Erythroblast (primary cell): Measurements from ENCODE around the gene BTN1A1.

ENCODE experiments used
- GATA1 ChIP-seq: IDR thresholded peaks from 2 replicates; pipeline ENCODE4 v1.6.1; 2011; ENCODE audit warnings: low read depth, mild to moderate bottlenecking, control low read depth, low read length, moderate library complexity
- POLR2A ChIP-seq: IDR thresholded peaks from 2 replicates; pipeline ENCODE4 v1.6.1; 2011; ENCODE audit warnings: mild to moderate bottlenecking, low read length

DNA sequence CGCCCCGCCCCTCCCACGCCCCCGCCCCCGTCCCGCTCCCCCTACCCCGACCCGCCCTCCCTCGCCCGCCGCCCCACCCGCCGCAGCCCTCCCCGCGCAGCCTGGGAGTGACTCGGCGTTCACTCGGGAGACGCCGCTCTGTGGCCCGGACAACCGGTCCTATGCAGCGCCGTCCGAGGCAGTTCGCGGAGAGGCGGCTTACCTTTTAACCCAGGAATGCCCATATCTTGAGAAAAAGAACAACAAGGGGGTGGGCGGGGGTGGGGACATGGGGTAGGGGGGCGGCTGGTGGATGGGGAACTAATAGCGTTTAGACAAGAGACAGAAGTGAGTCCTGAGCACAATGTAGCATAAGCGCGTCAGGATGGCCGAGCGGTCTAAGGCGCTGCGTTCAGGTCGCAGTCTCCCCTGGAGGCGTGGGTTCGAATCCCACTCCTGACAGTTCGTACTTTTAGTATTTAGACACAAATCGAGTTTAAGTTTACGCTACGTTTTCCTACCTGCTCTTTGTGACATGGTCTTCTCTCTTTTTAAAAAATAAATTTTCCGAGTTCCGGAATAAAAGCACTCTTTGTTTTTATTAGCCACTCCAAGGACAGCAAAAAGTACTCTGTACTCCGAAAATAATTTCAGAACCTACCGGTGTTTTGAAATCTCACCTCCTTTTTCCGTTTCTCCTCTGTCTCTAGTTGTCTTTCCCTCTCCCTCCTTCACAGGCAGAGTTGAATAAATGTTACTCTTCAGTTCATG, 20.9 kb downstream of the BTN1A1 start:
- no peak for TF ChIP-seq POLR2A
- TF ChIP-seq GATA1: no peak
